Central memory CD8-positive, alpha-beta T cell (primary cell): ENCODE data around the gene UBE2H.
"Not testable (repeated sequence)": the region's sequence is repeated elsewhere in the genome, so short reads cannot be mapped to it uniquely, and the experiment has no call there.

Experiments used
- ATAC-seq: fragments of 150-1000 bp; cut with Tn5 transposase; replicated peaks from 2 replicates; pipeline ENCODE4 v1.10.0; 2022; ENCODE audit warnings: mild to moderate bottlenecking, moderate FRiP score, moderate number of reproducible peaks; ENCODE audit not compliant: poor library complexity, severe bottlenecking; ENCODE audit errors: extremely low read depth
- DNase-seq, 2 donors: peaks; one replicate each; pipeline ENCODE4 v3.0.0; 2021; ENCODE audit warnings: low spot score in 2 of 2
- H3K27ac Mint-ChIP-seq: one replicate; pipeline ENCODE4 v1.8.0; 2022; ENCODE audit warnings: low read depth, mild to moderate bottlenecking, moderate library complexity, mixed read lengths
- H3K27me3 Mint-ChIP-seq: one replicate; pipeline ENCODE4 v1.8.0; 2022; ENCODE audit warnings: mixed read lengths
- H3K36me3 Mint-ChIP-seq: one replicate; pipeline ENCODE4 v1.8.0; 2022; ENCODE audit warnings: mild to moderate bottlenecking, moderate library complexity, mixed read lengths; ENCODE audit not compliant: insufficient read depth
- H3K4me1 Mint-ChIP-seq: one replicate; pipeline ENCODE4 v1.8.0; 2022; ENCODE audit warnings: mixed read lengths
- H3K4me3 Mint-ChIP-seq: one replicate; pipeline ENCODE4 v1.8.0; 2022; ENCODE audit warnings: mild to moderate bottlenecking, moderate library complexity, mixed read lengths
- H3K9me3 Mint-ChIP-seq: one replicate; pipeline ENCODE4 v1.8.0; 2022; ENCODE audit warnings: mixed read lengths

Gene UBE2H

DNA sequence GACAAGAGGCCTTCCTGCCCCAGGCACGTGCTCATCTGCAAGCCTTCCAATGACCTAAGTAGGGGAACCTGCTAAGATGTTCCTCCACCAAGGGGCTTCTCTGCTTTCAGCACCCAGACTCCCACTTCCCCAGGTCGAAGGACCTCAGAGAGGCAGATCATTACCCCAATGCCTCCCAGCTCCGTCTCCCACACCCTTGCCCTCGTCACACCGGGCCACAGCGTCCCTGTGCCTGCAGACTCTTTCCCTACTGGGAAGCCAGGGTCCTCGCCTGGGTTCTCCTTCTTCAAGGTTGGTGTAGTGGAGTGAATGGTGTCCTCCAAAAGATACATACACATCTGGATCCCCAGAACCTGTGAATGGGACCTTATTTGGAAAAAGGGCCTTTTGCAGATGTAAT, 151.9 kb downstream of the UBE2H start:
- DNase-seq, result no peak
- Mint-ChIP-seq H3K9me3 (no peaks in the 10 kb centered on the region), H3K4me1 (no peaks in the 10 kb centered on the region), H3K36me3 (peaks cover 4% of the 10 kb centered on the region), H3K27ac (no peak overlapping the region), H3K27me3 (peaks cover 20% of the 10 kb centered on the region), H3K4me3 (no peak overlapping the region)
- no peak for ATAC-seq

DNA sequence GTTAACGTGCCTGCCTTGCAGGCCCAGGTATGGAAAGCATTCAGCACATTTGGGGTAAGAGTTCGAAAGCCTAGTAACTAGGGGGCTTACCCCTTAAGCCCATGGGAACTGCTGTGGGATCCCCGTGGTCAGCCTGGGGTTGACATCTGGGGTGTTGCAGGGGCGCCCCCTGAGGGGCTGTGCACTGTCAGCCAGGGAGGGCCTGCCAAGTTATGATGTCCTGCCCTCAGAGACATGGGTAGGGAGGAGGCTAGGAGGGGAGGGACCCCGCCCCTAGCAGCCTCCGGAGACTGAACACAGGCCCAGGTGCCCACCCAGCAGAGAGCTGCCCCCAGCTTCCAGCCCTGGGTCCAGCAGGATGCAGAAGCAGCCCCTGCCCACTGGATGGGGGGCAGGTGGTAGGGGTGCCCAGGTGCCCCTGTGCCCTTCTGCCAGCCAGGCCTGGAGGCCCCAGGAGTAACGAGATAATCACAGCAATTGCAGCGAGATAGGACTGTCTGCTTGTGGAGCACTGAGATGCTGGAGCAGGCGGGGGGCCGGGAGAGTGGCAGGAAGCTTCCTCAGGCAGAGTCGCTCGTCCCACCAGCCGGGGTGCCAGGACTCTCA, 153.3 kb downstream of the UBE2H start:
- Mint-ChIP-seq H3K4me3 (no peak overlapping the region), H3K4me1 (no peaks in the 10 kb centered on the region), H3K36me3 (peaks cover 4% of the 10 kb centered on the region), H3K27me3 (peaks cover 20% of the 10 kb centered on the region), H3K9me3 (no peaks in the 10 kb centered on the region), H3K27ac (no peak overlapping the region)
- no peak for ATAC-seq
- no peak for DNase-seq

DNA sequence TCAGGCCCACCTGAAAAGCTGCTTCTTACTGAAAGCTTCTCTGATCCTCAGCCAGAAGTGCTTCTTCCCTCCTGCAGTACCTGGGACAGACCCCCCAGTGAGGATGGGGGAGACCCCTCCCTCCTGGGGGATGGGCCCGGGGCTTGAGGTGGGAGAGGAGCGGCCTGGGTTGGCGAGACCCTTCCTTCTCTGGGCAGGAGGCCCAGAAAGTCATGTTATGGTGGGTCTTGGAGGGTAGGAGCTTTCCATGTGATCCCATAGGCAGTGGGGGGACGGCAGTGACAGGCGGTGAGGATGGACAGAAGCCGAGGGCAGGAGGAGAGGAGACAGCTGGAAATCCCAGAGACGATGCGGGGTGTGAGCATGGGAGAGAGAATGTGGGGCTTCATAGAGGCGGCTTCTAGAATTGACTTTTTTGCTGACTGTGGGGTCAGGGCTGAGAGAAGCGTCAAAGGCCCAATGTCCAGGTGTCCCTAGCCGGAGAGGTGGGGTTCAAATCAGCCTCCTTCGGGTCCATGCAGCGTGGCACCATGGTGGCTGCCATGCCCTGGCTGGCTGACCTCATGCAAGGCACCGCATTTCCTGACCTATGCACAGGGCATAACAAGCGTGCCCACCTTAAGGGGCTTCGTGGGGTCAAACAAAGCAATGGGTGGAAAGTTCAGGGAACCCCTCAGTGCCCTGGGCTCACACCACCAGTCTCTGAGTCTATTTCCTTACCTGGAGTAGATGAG, 154.0 kb downstream of the UBE2H start:
- no peaks in the 10 kb centered on the region for H3K9me3 Mint-ChIP-seq
- DNase-seq (no peak), ATAC-seq (no peak)
- no peak overlapping the region for H3K4me3 Mint-ChIP-seq
- H3K4me1 Mint-ChIP-seq, result no peaks in the 10 kb centered on the region
- H3K27ac Mint-ChIP-seq, result no peak overlapping the region
- H3K27me3 Mint-ChIP-seq, result peaks cover 20% of the 10 kb centered on the region
- peaks cover 4% of the 10 kb centered on the region for H3K36me3 Mint-ChIP-seq

- H3K4me1 Mint-ChIP-seq, result no peaks in the 10 kb centered on the region
- ATAC-seq, result no peak
- peaks cover 4% of the 10 kb centered on the region for H3K36me3 Mint-ChIP-seq
- peaks cover 20% of the 10 kb centered on the region for H3K27me3 Mint-ChIP-seq
- no peak overlapping the region for H3K27ac Mint-ChIP-seq
- H3K4me3 Mint-ChIP-seq, result no peak overlapping the region
- H3K9me3 Mint-ChIP-seq, result no peaks in the 10 kb centered on the region
- no peak for DNase-seq
Observed at GRCh38 chr7:129797214-129797789, 155.5 kb downstream of the UBE2H start.

DNA sequence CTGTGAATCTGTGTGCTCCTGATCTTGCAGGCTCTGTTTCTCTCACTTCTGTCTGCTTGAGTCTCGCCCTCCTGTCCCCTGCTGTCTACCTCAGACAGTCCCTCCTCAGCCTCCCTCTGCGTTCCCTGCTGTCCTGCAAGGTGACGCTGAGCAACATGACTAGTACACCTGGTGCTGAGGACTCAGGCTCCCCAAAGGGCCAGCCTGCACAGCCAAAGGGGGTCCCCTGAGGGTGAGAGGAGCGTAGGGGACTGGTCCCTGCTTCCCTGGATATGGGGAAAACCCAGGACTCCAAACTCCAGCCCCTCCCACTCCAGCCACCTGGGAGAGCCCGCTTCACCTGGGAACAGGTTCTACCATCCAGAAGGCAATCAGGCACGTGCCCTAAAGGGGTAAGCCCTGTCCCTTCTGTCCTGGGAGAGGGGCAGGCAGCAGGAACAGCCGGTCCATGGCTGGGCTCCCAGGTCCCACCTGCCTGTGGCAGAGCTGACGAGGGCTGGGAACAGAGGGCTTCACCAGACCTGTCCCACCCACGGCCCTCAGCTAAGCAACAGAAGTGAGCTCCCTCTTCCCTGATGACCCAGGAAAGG, 156.5 kb downstream of the UBE2H start:
- H3K4me1 Mint-ChIP-seq, result no peaks in the 10 kb centered on the region
- no peak overlapping the region for H3K4me3 Mint-ChIP-seq
- no peak overlapping the region for H3K27ac Mint-ChIP-seq
- no peaks in the 10 kb centered on the region for H3K9me3 Mint-ChIP-seq
- no peak for ATAC-seq
- H3K27me3 Mint-ChIP-seq, result peaks cover 20% of the 10 kb centered on the region
- H3K36me3 Mint-ChIP-seq, result peaks cover 4% of the 10 kb centered on the region
- no peak for DNase-seq

DNA sequence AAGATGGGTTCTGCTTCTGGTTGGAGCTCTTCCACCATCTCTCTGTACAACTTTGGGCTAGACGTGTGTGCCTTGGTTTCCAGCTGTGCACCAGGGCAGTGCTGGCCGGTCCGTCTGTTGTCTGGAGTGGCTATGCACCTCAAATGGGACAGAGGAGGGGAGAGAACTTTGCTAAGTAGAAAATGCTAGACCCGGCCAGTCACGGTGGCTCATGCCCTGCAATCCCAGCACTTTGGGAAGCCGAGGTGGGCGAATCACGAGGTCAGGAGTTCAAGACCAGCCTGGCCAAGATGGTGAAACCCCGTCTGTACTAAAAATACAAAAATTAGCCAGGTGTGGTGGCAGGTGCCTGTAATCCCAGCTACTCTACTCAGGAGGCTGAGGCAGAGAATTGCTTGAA, 158.3 kb downstream of the UBE2H start:
- H3K4me3 Mint-ChIP-seq, ATAC-seq, DNase-seq, H3K36me3 Mint-ChIP-seq, H3K27ac Mint-ChIP-seq, H3K9me3 Mint-ChIP-seq, H3K4me1 Mint-ChIP-seq: not testable (repeated sequence)
- H3K27me3 Mint-ChIP-seq, result peaks cover 28% of the 10 kb centered on the region

GRCh38 chr7:129793506-129794310, 159.1 kb downstream of the UBE2H start:
- Mint-ChIP-seq H3K4me1 (no peaks in the 10 kb centered on the region), H3K36me3 (peaks cover under 1% of the 10 kb centered on the region), H3K4me3 (no peak overlapping the region), H3K27ac (no peak overlapping the region), H3K27me3 (peaks cover 36% of the 10 kb centered on the region), H3K9me3 (no peaks in the 10 kb centered on the region)
- no peak for ATAC-seq
- no peak for DNase-seq

- H3K27me3 Mint-ChIP-seq, result peaks cover 34% of the 10 kb centered on the region
- no peaks in the 10 kb centered on the region for H3K36me3 Mint-ChIP-seq
- no peak for ATAC-seq
- no peak overlapping the region for H3K4me3 Mint-ChIP-seq
- H3K27ac Mint-ChIP-seq, result no peak overlapping the region
- no peak for DNase-seq
- no peaks in the 10 kb centered on the region for H3K4me1 Mint-ChIP-seq
- H3K9me3 Mint-ChIP-seq, result no peaks in the 10 kb centered on the region
Observed at GRCh38 chr7:129792721-129793120, 160.0 kb downstream of the UBE2H start.

DNA sequence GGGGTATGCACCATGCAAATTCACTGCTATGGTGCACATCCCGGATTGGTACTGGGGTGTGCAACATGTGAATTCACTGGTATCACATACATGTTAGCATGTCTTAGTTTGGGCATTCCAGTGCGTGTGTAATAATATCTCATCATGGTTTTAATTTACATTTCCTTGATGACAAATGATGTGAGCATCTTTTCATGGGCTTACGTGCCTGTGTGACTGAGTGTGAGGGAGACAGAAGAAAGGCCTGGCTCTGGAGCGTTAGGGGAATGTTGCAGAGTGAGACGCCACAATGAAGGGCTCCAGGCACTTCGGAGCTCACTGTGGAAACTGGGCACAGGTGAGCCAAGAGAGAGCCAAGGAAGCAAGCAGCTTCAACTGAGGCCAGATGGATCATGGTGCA, 162.6 kb downstream of the UBE2H start:
- Mint-ChIP-seq H3K9me3 (no peaks in the 10 kb centered on the region), H3K36me3 (peaks cover 4% of the 10 kb centered on the region), H3K27ac (no peak overlapping the region), H3K4me3 (no peak overlapping the region), H3K27me3 (peaks cover 55% of the 10 kb centered on the region), H3K4me1 (peaks cover 14% of the 10 kb centered on the region)
- ATAC-seq, result no peak
- DNase-seq, result no peak

- peaks cover 14% of the 10 kb centered on the region for H3K4me1 Mint-ChIP-seq
- peaks cover 4% of the 10 kb centered on the region for H3K36me3 Mint-ChIP-seq
- H3K4me3 Mint-ChIP-seq, result no peak overlapping the region
- no peaks in the 10 kb centered on the region for H3K9me3 Mint-ChIP-seq
- DNase-seq (no peak), ATAC-seq (no peak)
- no peak overlapping the region for H3K27ac Mint-ChIP-seq
- peaks cover 59% of the 10 kb centered on the region for H3K27me3 Mint-ChIP-seq
Observed at GRCh38 chr7:129789652-129790051, 163.1 kb downstream of the UBE2H start.

- H3K4me3 Mint-ChIP-seq, result no peak overlapping the region
- ATAC-seq (no peak), DNase-seq (no peak)
- no peaks in the 10 kb centered on the region for H3K9me3 Mint-ChIP-seq
- H3K36me3 Mint-ChIP-seq, result peaks cover 4% of the 10 kb centered on the region
- no peak overlapping the region for H3K27ac Mint-ChIP-seq
- H3K4me1 Mint-ChIP-seq, result peaks cover 14% of the 10 kb centered on the region
- H3K27me3 Mint-ChIP-seq, result peaks cover 62% of the 10 kb centered on the region
Observed at GRCh38 chr7:129789000-129789399, 163.8 kb downstream of the UBE2H start.

- H3K9me3 Mint-ChIP-seq, result no peaks in the 10 kb centered on the region
- H3K36me3 Mint-ChIP-seq, result peaks cover 8% of the 10 kb centered on the region
- peaks cover 81% of the 10 kb centered on the region for H3K27me3 Mint-ChIP-seq
- no peak overlapping the region for H3K4me3 Mint-ChIP-seq
- peaks cover 29% of the 10 kb centered on the region for H3K4me1 Mint-ChIP-seq
- no peak overlapping the region for H3K27ac Mint-ChIP-seq
- DNase-seq (no peak), ATAC-seq (no peak)
Observed at GRCh38 chr7:129786825-129787563, 165.8 kb downstream of the UBE2H start.
